CD14-positive monocyte (primary cell): ENCODE measurements around the gene NT5C1A. TPM values are rescaled to one million over a fixed set of nuclear protein-coding genes. Genes with fewer than 3 reads are reported as not detected.

ENCODE experiments used
- DNase-seq, 3 donors: peaks; one replicate each; pipeline ENCODE4 v3.0.0-alpha.2; 2011 to 2022
- H2AFZ ChIP-seq: 2 replicates; pipeline ENCODE4 v1.6.0; 2012; ENCODE audit warnings: mild to moderate bottlenecking, low read depth, low read length, inconsistent platforms; ENCODE audit not compliant: insufficient read depth, poor library complexity, severe bottlenecking
- H3K27ac ChIP-seq, 2 donors: 1 replicate in 1 of 2; 2 replicates in 1 of 2; pipeline ENCODE4 v1.5.1; 2012 to 2013; ENCODE audit warnings: low read length in 2 of 2, control low read depth in 1 of 2, inconsistent platforms in 1 of 2, low read depth in 1 of 2, mild to moderate bottlenecking in 1 of 2
- H3K27me3 ChIP-seq, 2 donors: one replicate each; pipeline versions ENCODE4 v1.6.0 to v1.6.1; 2011 to 2013; ENCODE audit warnings: low read length in 2 of 2; ENCODE audit not compliant: control insufficient read depth in 2 of 2, insufficient read depth in 2 of 2
- H3K36me3 ChIP-seq, 2 donors: replicated peaks in 1 of 2; 1 replicate in 1 of 2; 2 replicates in 1 of 2; pipeline versions ENCODE4 v1.5.1 to v1.6.1; 2012 to 2013; ENCODE audit warnings: low read length in 2 of 2, control low read depth in 1 of 2, inconsistent platforms in 1 of 2, mild to moderate bottlenecking in 1 of 2; ENCODE audit not compliant: insufficient read depth in 2 of 2, control insufficient read depth in 1 of 2
- H3K4me1 ChIP-seq, 2 donors: 1 replicate in 1 of 2; 2 replicates in 1 of 2; pipeline versions ENCODE4 v1.5.1 to v1.6.1; 2012 to 2013; ENCODE audit warnings: low read length in 2 of 2, control low read depth in 1 of 2, inconsistent platforms in 1 of 2, mild to moderate bottlenecking in 1 of 2, moderate library complexity in 1 of 2; ENCODE audit not compliant: insufficient read depth in 2 of 2, control insufficient read depth in 1 of 2
- H3K4me2 ChIP-seq: replicated peaks from 2 replicates; pipeline ENCODE3; 2012; ENCODE audit warnings: low read length, moderate library complexity, mild to moderate bottlenecking; ENCODE audit not compliant: poor library complexity, severe bottlenecking; ENCODE audit errors: extremely low read depth
- H3K4me3 ChIP-seq, 3 experiments: fragments of 200-600 bp in 1 of 3; sonication (generic) in 1 of 3; replicated peaks in 1 of 3; 1 replicate in 2 of 3; 2 replicates in 1 of 3; pipeline ENCODE4 v1.5.1; 2011 to 2013; ENCODE audit warnings: low read length in 3 of 3, mild to moderate bottlenecking in 3 of 3, control low read depth in 2 of 3, low read depth in 2 of 3, inconsistent platforms in 1 of 3, moderate library complexity in 1 of 3
- H3K79me2 ChIP-seq: 2 replicates; pipeline ENCODE4 v1.6.0; 2012; ENCODE audit warnings: mild to moderate bottlenecking, control low read depth, inconsistent platforms, low read length, moderate library complexity; ENCODE audit not compliant: insufficient read depth
- H3K9ac ChIP-seq: 2 replicates; pipeline ENCODE4 v1.6.0; 2017; ENCODE audit warnings: low read length, mild to moderate bottlenecking; ENCODE audit not compliant: insufficient read depth, poor library complexity, severe bottlenecking
- H3K9me3 ChIP-seq, 2 donors: replicated peaks in 1 of 2; 1 replicate in 1 of 2; 2 replicates in 1 of 2; pipeline versions ENCODE4 v1.5.1 to v1.6.1; 2012 to 2013; ENCODE audit warnings: low read length in 2 of 2, control low read depth in 1 of 2; ENCODE audit not compliant: control insufficient read depth in 1 of 2, insufficient read depth in 1 of 2
- H4K20me1 ChIP-seq: 2 replicates; pipeline ENCODE4 v1.6.0; 2012; ENCODE audit warnings: mild to moderate bottlenecking, low read length, control low read depth, moderate library complexity; ENCODE audit not compliant: insufficient read depth
- H3K27ac Mint-ChIP-seq, 7 donors: one replicate each; pipeline ENCODE4 v1.8.0; 2020; ENCODE audit warnings: mild to moderate bottlenecking in 7 of 7, mixed read lengths in 7 of 7, moderate library complexity in 6 of 7, inconsistent platforms in 2 of 7
- H3K27me3 Mint-ChIP-seq, 3 donors: one replicate each; pipeline ENCODE4 v1.8.0; 2021 to 2022; ENCODE audit warnings: low read depth in 3 of 3, mild to moderate bottlenecking in 3 of 3, mixed read lengths in 3 of 3, moderate library complexity in 3 of 3, inconsistent platforms in 1 of 3
- H3K36me3 Mint-ChIP-seq, 2 donors: one replicate each; pipeline ENCODE4 v1.8.0; 2020; ENCODE audit warnings: mixed read lengths in 2 of 2, inconsistent platforms in 1 of 2, mild to moderate bottlenecking in 1 of 2
- H3K4me1 Mint-ChIP-seq: one replicate; pipeline ENCODE4 v1.8.0; 2020; ENCODE audit warnings: mild to moderate bottlenecking, mixed read lengths
- H3K4me3 Mint-ChIP-seq, 2 donors: one replicate each; pipeline ENCODE4 v1.8.0; 2020; ENCODE audit warnings: mild to moderate bottlenecking in 2 of 2, mixed read lengths in 2 of 2, moderate library complexity in 1 of 2
- H3K9me3 Mint-ChIP-seq, 7 donors: one replicate each; pipeline ENCODE4 v1.8.0; 2020 to 2022; ENCODE audit warnings: mixed read lengths in 7 of 7, mild to moderate bottlenecking in 6 of 7, moderate library complexity in 6 of 7, inconsistent platforms in 2 of 7
- CTCF ChIP-seq: fragments of 200-600 bp; IDR thresholded peaks from one replicate; pipeline ENCODE4 v1.8.0; 2022; ENCODE audit warnings: antibody characterized with exemption, mild to moderate bottlenecking
- WGBS: methylation state at CpG from one replicate; pipeline ENCODE4 v1.1.5; 2013; ENCODE audit warnings: missing lambda C conversion rate; ENCODE audit not compliant: insufficient coverage; 5-methylcytosine and 5-hydroxymethylcytosine counted together
- intact Hi-C, 2 donors: fragments of 100-400 bp; cut with micrococcal nuclease; formaldehyde crosslinking; loops; one replicate each; pipeline versions ENCODE4 v1.15.0 to v1.15.1; 2023
- polyA plus RNA-seq, 3 donors: library from polyadenylated mRNA; depleted of rRNA in 1 of 3; unstranded in 2 of 3; stranded (reverse) in 1 of 3; fragments of 300-500 nt in 2 of 3; fragments of >200 nt in 1 of 3; fragmentation: Illumina TruSeq in 2 of 3; gene quantifications; 1 replicate in 2 of 3; 2 replicates in 1 of 3; pipeline ENCODE4 v1.2.3, GENCODE V29; 2012 to 2021

The NT5C1A gene
- polyA plus RNA-seq, 3 donors: not detected

- H3K27me3 ChIP-seq: peaks cover 55 to 88% of the 10 kb centered on the region in 2 donors
- H3K36me3 Mint-ChIP-seq: peaks cover 0 to 1% of the 10 kb centered on the region in 2 donors
- peak overlapping the region; percentile 27 to 77 for H3K4me3 Mint-ChIP-seq
- no peak for DNase-seq
- intact Hi-C loops: no loop called here
- H3K4me1 Mint-ChIP-seq: peaks cover 16% of the 10 kb centered on the region
- H3K27ac ChIP-seq: no peak overlapping the region
- H3K27ac Mint-ChIP-seq: peak overlapping the region in 1 of 7 donors; percentile 32
- H3K9ac ChIP-seq: no peak overlapping the region
- H3K79me2 ChIP-seq: no peaks in the 10 kb centered on the region
- no peaks in the 10 kb centered on the region for H4K20me1 ChIP-seq
- peaks cover 0 to 24% (median 7%) of the 10 kb centered on the region in 7 donors for H3K9me3 Mint-ChIP-seq
- H3K4me2 ChIP-seq: peak overlapping the region; percentile 72
- H2AFZ ChIP-seq: peak overlapping the region; percentile 65
- H3K27me3 Mint-ChIP-seq: peaks cover 72 to 99% (median 81%) of the 10 kb centered on the region in 3 donors
- WGBS: 4% methylated on average over 36 of the region's 56 CpGs
- peaks cover 17 to 20% of the 10 kb centered on the region in 2 donors for H3K4me1 ChIP-seq
- TF ChIP-seq CTCF: no peak
- H3K36me3 ChIP-seq: no peaks in the 10 kb centered on the region
- H3K4me3 ChIP-seq: peak overlapping the region in 1 of 3 experiments; percentile 73
- H3K9me3 ChIP-seq: peaks cover 0 to 27% of the 10 kb centered on the region in 2 donors
Measured at GRCh38 chr1:39692152-39693074, 20.5 kb upstream of the NT5C1A start.

GRCh38 chr1:39691383-39692151 is 19.7 kb upstream of the NT5C1A start, which contains the start of gene HPCAL4:
TSS of gene HPCAL4 (minus strand) at chr1:39691433. CDS start at chr1:39684603, 6,830 bp downstream.
- Mint-ChIP-seq H3K27ac (peak within 1 kb of the TSS in 1 of 7 donors; percentile 32), H3K4me1 (peaks cover 16% of the 10 kb centered on the region), H3K27me3 (peaks cover 71 to 99% (median 84%) of the 10 kb centered on the region in 3 donors), H3K36me3 (peaks cover 0 to 1% of the 10 kb centered on the region in 2 donors), H3K4me3 (peak within 1 kb of the TSS; percentile 57 to 83), H3K9me3 (peaks cover 0 to 24% (median 7%) of the 10 kb centered on the region in 7 donors)
- Histone ChIP-seq H3K27ac (no peak within 1 kb of the TSS), H3K27me3 (peaks cover 49 to 88% of the 10 kb centered on the region in 2 donors), H2AFZ (peak within 1 kb of the TSS; percentile 65), H3K4me1 (peaks cover 17 to 20% of the 10 kb centered on the region in 2 donors), H3K4me2 (peak within 1 kb of the TSS; percentile 72), H3K79me2 (no peaks in the 10 kb centered on the region), H4K20me1 (no peaks in the 10 kb centered on the region), H3K4me3 (peak within 1 kb of the TSS in 2 of 3 experiments; percentile 12 to 73), H3K36me3 (no peaks in the 10 kb centered on the region), H3K9me3 (peaks cover 0 to 27% of the 10 kb centered on the region in 2 donors), H3K9ac (no peak within 1 kb of the TSS)
- intact Hi-C loops: no loop called here
- 4% methylated on average over 23 of the region's 47 CpGs for WGBS
- DNase-seq: peak; percentile 56 to 66 (median 61)
- no peak for TF ChIP-seq CTCF
